ENCODE data around the gene TOR4A.
A peak's percentile ranks its signal among the peaks of the same experiment; 100 is the strongest.
"Not testable (repeated sequence)": the region's sequence is repeated elsewhere in the genome, so short reads cannot be mapped to it uniquely, and the experiment has no call there.

TOR4A gene

DNA sequence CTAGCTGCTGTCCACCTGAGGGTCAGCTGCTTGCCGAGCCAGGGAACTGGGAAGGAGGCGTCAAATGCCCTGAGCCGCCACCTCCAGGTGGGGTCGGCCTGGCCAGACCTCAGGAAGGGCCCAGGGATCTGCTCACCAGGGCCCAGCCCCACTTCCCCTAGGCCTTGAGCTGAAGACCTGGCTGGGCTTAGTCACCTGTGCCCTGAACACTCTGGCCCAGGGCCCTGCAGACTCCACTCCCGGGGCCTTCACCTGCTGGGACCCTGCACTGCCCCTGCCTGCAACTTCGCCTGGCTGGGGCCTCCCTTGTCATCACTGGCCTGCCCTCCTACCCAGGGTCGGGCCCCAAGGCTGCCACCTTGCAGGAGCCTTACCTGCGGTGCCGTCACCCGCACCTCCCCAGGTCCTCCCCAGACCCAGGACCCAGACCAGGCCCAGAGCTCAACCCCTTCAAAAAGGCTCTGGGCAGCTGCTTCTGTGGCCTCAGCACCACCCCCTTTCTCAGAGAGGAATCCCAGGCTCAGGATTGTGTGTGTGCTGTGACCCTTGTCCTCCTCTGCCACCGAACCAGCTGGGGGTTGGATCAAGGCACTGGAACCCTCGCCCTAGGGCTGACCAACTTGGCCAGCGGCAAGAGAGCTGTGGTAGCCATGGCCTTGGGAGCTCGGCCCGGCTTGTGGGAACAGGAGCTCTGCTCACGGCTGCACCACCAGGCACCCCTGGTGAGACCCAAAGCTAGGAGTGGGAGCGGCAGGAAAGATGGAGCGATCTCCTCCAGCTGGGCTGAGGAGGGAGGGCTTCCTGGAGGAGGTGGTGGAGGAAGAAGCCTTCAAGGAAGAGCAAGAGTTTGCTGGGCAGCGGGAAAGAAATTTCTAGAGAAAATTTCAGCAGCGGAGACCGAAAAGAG, 23.6 kb upstream of the TOR4A start:
- no peak for DNase-seq

DNA sequence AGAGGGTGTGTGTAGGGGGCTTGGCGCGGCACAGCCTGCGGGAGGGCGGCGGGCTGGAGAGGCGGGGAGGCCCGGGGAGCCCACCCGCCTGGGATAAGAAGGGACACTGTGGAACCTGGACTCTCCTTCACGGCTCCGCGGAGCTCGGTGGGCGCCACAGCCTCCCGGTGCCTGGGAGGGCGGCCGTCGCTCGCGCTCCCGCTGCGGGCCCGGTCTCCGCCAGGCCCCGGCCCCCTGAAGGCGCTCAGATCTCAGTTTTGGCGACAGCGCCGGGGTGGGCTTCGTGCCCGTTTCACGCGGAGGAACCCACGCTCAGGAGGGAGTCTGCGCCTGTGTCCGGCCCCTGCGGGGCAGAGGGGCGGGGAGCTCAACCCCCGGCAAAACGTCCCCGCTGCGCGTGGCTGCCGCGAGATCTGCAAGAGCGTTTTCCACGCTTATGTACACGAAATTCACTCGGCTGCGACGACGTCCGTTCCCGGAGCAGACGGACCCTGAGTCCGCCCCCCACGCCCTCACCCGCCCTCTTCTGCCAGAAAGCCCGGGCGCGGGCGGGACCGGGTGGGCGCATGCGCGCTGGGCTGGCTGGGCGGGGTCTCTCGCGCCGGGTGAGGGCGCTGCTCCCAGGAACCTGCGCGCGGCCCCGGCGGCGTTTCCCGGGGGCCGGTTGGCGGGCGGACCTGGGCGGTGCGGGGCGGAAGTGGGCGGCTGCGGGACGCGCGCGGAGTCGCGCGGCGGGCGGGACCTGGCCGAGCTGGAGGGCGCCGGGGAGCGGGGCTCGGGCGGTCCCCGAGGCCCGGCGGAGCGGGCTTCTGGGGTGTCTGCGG, 22.7 kb upstream of the TOR4A start, which contains the start of gene NELFB:
NELFB (plus strand) TSS at position 704 of the 824 bp plus-strand sequence.
- peak; percentile 76 for DNase-seq

DNA sequence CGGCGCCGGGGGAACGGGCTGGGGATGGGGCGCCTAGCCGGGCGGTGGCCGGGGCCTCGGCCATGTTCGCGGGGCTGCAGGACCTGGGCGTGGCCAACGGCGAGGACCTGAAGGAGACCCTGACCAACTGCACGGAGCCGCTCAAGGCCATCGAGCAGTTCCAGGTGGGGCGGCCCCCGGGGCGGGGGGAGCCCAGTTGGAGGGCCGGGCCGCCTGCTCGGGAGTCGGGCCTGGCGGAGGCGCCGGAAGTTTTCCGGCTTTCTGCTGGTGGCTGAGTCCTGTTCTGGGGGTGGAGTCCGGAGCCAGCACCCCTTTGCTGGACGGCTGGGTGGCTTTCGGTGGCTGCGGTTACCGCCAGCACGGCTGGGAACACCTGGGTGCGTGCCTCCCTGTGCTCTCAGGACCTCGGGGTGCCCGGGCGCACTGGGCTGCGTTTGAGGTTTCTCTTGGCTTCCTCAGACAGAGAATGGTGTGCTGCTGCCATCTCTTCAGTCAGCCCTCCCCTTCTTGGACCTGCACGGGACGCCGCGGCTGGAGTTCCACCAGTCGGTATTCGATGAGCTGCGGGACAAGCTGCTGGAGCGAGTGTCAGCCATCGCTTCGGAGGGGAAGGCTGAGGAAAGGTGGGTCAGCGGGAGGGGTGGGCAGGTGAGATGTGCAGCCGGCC, 21.9 kb upstream of the TOR4A start:
- DNase-seq, result peak; percentile 24

DNA sequence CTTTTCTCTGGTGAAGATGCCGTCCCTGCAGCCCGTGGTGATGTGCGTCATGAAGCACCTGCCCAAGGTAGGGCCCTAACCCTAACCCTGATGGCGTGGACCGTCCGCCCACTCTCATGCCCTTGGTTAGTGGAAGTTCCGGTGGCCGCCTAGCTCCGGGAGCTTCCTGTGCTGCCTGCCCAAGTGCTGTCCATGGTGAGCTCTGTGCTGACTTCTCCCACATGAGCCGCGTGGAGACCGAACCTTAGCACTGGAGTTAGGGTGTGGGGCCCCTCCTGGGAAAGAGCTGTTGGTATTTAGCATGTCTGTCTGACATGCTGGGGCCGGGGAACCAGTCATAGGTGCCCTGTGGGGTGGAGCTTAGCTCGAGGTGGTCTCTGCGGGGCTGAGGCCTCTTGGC, 21.2 kb upstream of the TOR4A start:
- no peak for DNase-seq

DNA sequence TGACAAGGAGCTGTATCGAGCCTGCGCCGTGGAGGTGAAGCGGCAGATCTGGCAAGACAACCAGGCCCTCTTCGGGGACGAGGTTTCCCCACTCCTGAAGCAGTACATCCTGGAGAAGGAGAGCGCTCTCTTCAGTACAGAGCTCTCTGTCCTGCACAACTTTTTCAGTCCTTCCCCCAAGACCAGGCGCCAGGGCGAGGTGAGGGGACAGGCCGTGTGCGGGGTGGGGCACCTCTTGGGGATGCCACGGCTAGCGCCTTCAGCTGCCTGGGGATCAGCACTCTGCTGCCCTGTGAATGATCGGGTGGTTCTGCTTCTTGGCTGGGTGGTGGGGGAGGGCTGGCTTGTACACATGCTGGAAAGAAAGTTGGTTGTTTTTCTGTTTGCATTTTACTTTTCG, 20.7 kb upstream of the TOR4A start:
- DNase-seq, result no peak

DNA sequence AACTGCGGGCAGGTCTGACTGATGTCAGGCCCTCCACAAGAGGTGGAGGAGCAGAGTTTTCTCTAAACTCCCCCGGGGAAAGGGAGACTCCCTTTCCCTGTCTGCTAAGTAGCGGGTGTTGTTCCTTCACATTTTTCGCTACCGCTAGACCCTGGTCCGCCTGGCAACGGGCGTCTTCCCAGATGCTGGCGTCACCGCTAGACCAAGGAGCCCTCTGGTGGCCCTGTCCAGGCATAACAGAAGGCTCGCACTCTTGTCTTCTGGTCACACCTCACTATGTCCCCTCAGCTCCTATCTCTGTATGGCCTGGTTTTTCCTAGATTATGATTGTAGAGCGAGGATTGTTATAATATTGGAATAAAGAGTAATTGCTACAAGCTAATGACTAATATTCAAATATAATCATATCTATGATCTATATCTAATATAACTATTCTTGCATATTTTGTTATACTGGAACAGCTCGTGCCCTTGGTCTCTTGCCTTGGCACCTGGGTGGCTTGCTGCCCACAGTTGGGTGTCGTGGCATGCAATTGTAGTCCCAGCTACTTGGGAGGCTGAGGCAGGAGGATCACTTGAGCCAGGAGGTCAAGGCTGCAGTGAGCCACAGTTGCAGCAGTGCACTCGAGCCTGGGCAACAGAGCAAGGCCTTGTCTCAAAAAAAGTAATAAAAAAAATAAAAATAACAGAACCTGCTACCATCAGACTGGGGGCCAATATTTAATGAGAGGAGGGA, 15.2 kb upstream of the TOR4A start:
- not testable (repeated sequence) for DNase-seq

DNA sequence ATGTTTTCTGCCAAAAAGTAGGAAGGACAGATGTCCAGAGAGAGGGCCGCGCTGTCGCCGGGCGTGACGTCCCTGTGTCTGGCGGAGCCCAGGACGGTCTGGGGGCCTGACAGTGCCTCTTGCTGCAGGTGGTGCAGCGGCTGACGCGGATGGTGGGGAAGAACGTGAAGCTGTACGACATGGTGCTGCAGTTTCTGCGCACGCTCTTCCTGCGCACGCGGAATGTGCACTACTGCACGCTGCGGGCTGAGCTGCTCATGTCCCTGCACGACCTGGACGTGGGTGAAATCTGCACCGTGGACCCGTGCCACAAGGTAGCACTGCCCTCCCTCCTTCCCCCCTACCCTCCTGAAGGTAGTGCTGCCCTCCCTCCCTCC, 14.6 kb upstream of the TOR4A start:
- no peak for DNase-seq

DNA sequence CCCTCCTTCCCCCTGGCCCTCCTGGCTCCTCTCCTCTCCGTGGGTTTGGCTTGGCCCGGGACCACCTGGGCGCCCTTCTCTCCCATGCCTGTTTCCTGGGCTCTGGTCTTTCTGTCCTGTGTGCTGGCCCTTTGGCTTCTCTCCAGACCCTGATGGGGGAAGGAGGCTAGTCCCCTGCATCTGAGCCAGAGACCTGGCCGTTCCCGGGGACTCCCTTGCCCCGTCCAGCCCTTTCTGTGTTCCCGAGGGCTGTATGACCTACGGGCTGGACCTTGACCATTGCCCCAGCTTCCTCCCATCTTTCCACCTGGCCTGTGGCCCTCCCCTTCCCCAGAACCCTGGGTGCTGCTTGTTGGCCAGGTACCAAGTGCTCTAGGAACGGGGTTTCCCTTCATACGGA, 14.0 kb upstream of the TOR4A start:
- DNase-seq, result no peak

DNA sequence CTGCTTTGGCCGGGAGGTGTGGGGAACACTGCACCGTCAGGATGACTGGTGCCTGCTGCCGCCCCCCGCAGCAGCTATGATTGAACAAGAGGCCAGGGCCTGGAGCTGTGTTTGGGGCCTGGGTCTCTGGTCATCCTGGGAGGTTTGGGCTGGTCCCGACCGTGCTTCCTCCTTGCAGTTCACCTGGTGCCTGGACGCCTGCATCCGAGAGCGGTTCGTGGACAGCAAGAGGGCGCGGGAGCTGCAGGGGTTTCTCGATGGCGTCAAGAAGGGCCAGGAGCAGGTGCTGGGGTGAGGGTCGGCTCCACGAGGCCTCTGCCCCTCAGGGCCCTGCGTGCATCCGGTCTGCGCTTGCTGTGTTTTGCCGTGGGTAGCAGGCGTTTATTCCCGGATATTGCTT, 13.5 kb upstream of the TOR4A start:
- DNase-seq, result no peak

DNA sequence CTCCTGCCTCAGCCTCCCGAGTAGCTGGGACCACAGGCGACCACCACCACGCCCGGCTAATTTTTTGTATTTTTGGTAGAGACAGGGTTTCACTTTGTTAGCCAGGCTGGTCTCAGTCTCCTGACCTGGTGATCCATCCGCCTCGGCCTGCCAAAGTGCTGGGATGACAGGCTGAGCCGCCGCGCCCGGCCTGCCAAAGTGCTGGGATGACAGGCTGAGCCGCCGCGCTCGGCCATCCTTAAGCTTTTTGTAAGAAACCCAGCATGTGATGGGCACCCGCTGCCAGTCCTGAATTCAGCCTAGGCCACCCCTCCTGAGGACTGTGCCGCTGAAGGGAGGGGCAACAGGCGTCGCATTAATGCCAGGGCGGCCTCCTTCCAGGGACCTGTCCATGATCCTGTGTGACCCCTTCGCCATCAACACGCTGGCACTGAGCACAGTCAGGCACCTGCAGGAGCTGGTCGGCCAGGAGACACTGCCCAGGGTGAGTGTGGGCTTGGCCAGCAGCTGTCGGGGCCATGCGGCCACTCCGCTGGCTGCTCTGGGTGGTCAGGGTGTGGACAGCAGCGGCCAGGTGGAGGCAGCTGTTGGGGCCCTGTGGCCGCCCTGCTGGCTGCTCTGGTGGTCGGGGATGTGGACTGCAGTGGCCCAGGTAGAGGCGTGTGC, 11.9 kb upstream of the TOR4A start:
- DNase-seq, result no peak

DNA sequence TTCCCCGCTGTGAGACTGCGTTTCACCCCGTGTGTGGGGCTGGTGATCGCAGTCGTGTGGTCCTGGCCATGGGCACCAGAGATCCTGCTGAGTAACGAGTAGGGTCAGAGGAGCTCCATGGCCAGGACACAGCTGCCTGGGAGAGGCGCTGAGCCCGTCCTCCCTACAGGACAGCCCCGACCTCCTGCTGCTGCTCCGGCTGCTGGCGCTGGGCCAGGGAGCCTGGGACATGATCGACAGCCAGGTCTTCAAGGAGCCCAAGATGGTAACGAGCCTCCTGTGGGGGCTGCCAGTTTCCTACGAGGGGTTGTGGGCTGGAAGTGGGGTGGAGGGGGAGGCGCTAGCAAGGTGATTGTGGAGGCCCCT, 11.4 kb upstream of the TOR4A start:
- DNase-seq, result no peak

DNA sequence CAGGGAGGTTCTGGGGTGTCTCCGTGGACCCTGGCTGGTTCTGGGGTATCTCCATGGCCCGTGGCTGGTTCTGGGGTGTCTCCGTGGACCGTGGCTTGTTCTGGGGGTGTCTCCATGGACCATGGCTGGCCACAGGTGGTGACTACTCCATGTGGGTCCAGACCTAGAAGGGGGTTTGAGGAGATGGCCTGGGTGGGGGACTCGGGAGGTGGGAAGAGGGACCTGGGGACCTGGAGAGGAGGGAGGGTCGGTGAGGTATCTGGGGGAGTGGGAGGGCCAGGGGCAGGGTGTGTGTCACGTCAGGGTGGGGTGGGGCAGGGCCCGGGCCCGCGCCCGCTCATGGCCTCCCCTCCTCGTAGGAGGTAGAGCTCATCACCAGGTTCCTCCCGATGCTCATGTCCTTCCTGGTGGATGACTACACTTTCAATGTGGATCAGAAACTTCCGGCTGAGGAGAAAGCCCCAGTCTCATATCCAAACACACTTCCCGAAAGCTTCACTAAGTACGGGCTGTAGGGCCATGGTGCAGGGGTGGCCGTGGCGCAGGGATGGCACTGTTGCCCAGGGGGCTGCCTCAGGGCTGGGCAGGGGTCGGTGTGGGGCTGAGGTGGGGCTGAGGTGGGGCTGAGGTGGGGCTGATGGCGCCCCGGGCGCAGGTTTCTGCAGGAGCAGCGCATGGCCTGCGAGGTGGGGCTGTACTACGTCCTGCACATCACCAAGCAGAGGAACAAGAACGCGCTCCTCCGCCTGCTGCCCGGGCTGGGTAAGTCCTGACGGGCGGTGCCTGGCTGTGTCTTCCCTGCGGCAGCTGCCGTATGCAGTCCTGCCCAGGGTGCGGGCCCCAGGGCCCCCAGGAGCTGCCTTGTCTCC, 10.7 kb upstream of the TOR4A start:
- no peak for DNase-seq

DNA sequence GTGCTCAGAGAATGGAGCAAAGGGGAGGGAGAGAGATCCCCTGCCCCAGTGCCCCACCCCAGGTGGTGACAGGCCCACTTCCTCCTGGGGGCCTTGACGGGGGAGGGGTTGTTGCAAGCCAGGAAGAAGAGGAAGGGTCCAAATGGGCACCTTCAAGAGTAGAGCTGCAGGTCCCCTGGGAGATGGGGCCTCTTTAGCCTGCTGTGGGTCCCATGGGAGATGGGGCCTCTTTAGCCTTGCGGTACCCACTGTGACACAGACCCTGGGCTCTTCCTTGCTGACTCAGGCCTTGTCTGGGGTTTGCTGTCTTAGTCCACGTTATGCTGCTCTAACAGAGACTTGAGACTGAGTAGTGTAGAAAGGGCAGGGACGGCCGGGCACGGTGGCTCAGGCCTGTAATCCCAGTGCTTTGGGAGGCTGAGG, 9.6 kb upstream of the TOR4A start:
- no peak for DNase-seq

DNA sequence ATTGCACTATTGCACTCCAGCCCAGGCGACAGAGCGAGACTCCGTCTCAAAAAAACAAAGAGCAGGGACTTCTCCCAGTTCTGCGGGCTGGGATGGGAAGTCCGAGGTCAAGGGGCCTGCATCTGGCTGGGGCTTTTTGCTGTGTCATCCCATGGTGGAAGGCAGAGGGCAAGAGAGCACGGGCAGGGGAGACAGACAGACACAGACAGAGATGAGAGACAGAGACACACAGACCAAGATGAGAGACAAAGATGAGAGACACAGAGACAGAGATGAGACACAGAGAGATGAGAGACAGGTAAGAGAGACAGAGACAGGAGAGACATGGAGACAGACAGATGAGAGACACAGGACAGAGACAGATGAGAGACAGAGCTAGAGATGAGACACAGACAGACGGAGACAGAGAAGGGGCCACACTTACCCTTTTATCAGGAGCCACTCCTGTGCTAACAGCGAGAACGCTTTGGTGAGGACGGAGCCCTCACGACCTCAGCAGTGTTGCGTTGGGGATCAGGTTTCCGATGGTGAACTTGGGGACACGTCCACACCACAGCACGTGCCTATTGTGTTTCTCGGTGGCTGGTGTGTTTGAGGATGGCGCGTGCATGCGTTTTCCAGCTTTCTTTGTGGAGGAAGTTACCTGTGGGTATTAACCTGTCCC, 8.9 kb upstream of the TOR4A start:
- DNase-seq, result no peak

DNA sequence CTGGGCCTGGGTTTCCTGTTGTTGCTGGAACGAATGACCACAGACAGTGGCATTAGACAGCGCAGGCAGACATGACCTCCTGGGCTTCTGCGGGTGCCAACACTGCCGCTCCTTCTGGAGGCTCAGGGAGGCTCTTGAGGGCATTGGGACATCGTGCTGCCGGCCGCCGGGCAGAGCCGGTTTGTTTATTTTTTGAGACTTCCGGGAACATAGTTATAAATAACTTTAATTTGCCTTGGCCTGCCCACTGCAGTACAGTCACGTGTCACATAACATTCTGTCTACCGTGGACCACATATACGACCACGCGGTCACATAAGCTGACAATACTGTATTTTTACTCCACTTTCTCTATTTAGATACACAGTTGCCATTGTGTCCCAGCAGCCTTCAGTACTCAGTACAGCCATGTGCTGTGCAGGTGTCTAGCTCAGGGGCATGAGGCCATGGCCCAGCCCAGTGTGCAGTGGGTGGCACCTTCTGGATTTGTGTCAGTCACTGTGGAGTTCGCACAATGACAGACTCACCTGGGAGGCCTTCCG, 8.2 kb upstream of the TOR4A start:
- DNase-seq, result peak; percentile 54

DNA sequence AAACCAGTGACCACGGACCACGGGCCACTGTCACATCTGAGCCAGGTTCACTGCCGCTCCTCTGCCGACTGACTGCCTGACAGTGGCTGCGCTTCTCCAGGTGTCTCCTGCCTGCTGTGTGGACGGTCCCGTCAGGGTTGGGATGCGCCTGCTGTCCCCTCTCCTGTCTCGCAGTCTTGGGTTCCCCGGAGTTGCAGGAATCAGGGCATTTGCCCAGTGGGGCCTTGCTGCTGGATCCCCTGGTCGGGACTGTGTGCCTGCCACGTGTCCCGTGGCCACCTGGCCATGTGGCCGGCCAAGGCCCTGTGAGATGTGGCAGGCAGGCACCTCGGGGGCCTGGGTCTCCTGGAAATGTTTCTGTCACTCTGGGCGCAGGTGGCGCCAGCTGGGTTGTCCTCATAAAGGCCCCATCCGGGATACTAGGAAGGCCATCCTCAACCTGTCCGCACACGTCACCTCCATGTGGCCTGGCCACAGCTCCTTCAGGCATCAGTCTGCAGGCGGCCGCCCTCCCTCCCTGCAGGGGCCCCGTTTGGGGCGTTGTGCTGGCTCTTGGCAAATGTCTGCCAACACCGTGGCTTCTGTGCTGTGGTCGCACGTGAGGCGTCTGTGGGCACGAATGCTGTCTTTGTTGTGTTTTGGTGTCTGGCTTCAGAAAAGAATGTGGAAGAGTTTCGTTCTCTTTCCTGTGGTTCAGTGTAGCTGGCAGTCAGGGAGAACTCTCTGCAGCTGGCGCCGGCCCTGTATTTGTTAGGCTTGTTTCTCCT, 6.4 kb upstream of the TOR4A start:
- DNase-seq, result no peak

DNA sequence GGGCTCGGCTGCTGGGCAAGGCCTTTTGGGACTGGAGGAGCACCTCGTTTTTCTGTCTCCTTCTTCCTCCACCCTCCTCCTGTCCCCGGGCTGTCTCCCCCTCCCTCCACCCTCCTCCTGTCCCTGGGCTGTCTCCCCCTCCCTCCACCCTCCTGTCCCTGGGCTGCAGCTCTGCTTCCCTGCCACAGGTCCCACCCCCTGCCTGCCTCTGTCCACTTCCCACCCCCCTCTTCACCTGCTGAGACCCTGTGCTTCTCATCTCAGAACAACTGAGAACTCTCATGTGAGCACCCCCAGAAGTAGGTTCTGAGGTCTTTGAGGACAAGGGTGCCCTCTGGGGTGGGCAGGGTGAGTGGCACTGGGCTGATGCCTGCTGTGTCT, 5.8 kb upstream of the TOR4A start:
- no peak for DNase-seq

DNA sequence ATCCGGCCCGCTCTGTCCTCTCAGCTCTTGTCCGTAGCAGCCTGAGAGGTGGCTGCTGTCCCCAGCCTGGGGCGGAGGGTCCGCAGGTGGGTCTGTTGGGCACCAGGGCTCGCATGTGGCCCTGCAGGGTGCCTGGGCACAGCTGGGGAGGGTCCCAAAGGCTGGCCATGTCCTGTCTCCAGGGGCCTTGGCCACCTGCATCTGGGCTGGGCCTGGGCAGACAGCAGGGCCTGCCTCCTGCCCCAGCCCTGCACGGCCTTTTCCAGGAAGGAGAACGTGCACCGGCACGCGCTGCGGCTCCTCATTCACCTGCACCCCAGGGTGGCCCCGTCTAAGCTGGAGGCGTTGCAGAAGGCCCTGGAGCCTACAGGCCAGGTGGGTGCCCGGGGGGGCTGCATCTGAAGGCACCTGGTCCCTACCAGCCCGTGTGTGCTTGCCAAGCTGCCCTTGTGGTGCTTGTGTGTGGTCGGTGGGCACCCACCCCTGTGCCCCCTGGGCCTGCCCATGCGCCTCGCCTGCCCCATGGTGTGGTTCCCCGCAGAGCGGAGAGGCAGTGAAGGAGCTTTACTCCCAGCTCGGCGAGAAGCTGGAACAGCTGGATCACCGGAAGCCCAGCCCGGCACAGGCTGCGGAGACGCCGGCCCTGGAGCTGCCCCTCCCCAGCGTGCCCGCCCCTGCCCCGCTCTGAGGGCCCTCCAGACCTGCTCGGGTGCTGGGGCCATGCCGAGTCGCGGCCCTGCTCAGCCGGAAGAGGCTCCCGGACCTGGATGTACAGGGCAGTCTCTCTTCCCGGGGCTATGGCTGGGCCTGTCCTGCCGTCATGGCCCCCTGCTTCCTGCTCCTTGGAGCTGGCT, 5.1 kb upstream of the TOR4A start:
- no peak for DNase-seq

DNA sequence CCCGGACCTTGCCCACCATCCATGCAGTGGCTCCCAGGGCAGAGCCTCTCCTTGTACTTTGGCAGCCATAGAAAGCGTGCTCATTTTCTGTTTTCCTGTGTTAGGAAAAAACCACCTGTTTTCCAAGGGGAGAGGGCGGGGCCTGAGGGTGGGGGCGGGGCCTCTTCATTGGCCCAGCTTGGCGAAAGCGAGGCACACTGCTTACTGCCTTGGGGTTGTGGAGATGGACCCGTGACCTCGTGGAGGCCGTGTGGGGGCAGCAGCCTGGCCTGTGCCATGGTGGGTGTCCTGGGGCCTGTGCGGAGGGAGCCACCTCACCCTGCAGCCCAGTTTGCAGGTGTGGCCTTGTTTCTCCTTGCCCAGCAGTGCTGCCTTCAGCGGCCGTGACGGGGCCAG, 4.4 kb upstream of the TOR4A start:
- no peak for DNase-seq

Data from NCI-H2029 (cell line).